ENCODE data around the gene ARHGEF10L. TPM values are rescaled to one million over a fixed set of nuclear protein-coding genes. Genes with fewer than 3 reads are reported as not detected.

The ARHGEF10L gene
- total RNA-seq, 1 donor from 2014 or later: not detected

DNA sequence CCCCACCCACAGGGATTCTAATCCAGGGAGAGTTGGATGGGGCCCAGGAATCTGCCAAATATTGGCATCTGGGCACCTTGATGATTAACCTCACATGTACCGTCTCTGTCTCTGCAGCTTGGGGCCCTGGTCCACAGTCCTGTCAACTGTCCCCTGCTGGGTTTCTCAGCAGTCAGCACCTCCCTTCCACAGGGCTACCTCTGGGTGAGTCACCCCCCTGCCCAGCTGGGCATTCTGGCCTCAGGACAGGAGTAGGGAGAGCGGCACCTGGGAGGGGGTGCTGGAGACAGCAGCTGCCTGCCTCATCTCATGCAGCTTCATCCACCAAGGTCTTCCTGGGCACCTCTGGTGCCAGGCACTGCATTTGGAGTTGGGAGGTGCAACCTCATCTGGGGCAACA, 115.0 kb downstream of the ARHGEF10L start:
- intact Hi-C loops (cut with micrococcal nuclease): no loop called here

DNA sequence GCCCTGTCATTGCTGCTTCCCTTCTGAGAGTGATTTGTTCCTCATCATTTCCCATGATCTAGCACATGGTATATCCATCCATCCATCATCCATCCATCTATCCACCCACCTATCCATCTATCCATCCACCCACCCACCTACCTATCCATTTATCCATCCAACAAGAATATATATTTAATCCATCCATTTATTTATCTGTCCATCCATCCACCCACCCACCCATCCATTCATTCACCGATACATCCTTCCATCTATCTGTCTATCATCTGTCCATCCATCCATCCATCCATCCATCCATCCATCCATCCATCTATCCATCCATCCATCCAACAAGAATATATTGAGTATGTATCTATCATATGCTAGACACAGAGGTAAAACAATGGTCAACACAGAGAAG, 115.7 kb downstream of the ARHGEF10L start:
- intact Hi-C loops (cut with micrococcal nuclease): no loop called here

- intact Hi-C loops (cut with micrococcal nuclease): no loop called here
These were observed 116.4 kb downstream of the ARHGEF10L start for GRCh38 chr1:17655922-17656321.

GRCh38 chr1:17657436-17657835, 117.9 kb downstream of the ARHGEF10L start:
- intact Hi-C loops (cut with micrococcal nuclease): no loop called here

DNA sequence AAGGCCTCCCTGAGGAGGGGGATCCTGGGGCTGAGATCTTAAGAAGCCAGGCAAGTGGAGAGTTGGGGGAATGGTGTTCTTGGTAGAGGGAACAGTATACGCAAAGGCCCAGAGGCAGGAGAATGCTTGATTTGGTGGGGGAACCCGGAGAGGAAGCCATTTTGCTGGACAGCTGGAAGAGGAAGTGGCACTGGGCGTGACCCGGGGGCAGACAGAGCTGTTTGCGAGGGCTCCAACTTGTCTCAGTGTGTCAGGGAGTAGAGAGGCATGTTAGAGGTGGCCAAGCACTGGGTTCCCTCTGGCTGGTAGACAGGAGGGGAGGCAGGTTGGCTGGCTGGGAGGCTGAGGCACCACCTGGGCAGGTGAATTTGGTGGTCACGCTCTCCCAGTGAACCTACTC, 119.3 kb downstream of the ARHGEF10L start:
- intact Hi-C loops (cut with micrococcal nuclease): no loop called here

- intact Hi-C loops (cut with micrococcal nuclease): loop anchor here (5.0 kb wide), 2 partner anchors 166 to 441 kb away; no protein-coding TSS in a partner anchor
These were observed 122.2 kb downstream of the ARHGEF10L start for GRCh38 chr1:17661546-17662157.

GRCh38 chr1:17662296-17662695, 122.8 kb downstream of the ARHGEF10L start:
- intact Hi-C loops (cut with micrococcal nuclease): loop anchor here (5.0 kb wide), 2 partner anchors 165 to 440 kb away; no protein-coding TSS in a partner anchor

DNA sequence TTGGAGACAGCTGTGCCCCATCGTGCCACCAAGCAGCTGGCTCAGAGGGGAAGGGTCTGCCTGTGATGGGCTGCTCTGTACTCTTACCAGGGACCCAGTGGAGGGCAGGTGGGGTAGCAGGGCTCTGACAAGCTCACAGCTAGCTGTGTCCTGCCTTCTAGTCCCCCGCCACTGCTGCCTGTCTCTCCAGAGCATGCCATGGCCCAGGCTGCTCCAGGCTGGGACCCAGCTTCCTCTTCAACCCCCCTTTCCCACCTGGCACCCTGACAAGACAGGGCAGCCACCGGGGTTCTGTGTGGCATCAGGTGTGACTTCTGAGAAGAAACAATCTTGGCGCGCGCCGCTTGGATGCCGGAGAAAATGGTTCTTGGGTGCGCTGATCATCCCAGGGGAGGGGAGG, 123.3 kb downstream of the ARHGEF10L start:
- intact Hi-C loops (cut with micrococcal nuclease): loop anchor here (5.0 kb wide), 2 partner anchors 165 to 440 kb away; no protein-coding TSS in a partner anchor

DNA sequence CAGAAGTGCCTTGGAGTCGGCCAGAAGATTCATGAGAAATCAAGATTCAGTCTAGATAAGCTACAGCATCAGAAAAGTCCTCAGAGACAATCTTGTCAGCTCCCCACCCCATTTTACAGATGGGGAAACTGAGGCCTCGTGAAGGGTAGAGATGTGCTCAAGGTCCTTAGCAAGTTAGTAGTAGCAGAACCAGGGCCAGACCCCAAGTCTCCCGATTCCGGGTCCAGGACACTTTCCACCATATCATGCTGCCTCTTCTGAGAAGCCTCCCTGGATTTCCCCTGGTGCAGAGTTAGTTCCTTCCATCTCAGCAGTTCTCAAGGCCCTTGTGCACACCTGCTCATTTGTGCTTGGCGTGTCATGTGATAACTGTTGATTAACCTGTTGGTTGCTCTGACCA, 124.1 kb downstream of the ARHGEF10L start:
- intact Hi-C loops (cut with micrococcal nuclease): loop anchor here (5.0 kb wide), 2 partner anchors 164 to 439 kb away; no protein-coding TSS in a partner anchor

GRCh38 chr1:17664322-17664721, 124.8 kb downstream of the ARHGEF10L start:
- intact Hi-C loops (cut with micrococcal nuclease): loop anchor here (5.0 kb wide), 2 partner anchors 163 to 438 kb away; no protein-coding TSS in a partner anchor

DNA sequence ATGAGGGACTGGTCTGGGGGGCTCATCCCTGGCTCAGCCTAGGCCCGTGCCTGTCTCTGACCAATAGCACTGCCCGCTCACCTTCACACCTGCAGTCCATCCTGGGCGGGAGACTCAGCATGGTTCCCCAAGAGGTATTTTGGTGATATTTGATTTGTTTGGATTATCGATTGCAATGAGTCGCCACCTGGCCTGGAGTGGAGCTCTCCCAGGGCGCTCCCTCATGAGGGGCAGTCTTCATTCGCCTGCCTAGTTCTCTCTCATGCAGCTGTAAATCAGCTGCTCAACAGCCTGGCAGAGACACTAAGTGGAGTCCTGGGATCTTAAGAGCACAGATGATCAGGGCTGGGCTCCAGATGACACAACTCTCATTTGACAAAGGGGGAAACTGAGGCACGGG, 125.6 kb downstream of the ARHGEF10L start:
- intact Hi-C loops (cut with micrococcal nuclease): no loop called here

DNA sequence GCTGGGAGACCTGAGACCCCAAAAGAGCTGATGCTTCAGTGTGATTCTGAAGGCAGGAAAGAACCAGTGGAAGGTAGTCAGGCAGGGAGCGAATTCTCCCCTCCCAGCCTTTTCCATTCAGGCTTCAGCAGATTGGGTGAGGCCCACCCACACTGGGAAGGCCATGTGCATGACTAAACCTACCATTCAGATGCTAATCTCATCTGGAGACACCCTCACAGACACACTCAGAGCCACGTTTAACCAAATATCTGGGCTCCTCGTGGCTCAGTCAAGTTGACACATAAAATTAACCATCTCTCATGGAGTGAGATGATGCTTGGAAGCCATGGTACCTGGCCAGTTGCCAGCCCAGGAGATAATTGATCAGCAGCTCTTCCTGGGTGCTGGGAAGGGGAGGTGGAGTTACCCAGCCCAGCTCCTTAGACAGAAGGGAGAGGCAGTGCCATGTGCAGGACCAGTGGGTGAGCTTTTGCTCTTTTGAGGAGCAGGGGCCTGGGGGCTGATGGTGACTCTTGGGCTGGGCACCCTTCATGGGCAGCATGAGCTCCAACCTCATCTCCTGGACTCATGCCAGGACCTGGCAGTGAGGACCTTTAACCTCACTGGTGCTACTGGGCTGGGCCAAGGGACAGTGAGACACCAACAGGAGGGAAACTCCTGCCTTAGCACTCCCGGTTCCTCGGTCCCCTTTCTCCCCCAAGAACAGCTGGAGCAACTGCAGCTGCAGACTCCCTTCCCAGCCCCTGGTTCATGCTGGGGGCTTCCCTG, 126.6 kb downstream of the ARHGEF10L start:
- intact Hi-C loops (cut with micrococcal nuclease): no loop called here

GRCh38 chr1:17667641-17668040, 128.1 kb downstream of the ARHGEF10L start:
- intact Hi-C loops (cut with micrococcal nuclease): no loop called here

DNA sequence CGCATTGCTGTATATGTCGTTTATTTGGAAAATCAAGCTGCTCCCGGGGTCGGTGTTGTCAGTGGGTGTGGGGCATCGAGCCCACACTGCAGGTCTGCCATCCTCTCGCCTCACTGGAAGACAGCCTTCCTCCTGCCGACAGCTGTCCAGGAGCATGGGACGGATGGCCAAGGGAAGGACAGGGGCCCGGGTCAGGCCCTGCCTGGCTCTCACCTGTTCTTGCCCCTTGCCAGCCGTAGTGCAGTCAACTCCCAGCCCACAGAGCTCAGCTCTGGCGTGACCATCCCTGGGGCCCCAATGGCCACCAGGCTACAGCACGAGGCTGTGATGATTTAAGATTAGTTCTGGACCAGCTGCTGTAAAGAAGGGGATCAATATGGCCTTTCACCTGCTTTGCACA, 128.7 kb downstream of the ARHGEF10L start:
- intact Hi-C loops (cut with micrococcal nuclease): no loop called here

DNA sequence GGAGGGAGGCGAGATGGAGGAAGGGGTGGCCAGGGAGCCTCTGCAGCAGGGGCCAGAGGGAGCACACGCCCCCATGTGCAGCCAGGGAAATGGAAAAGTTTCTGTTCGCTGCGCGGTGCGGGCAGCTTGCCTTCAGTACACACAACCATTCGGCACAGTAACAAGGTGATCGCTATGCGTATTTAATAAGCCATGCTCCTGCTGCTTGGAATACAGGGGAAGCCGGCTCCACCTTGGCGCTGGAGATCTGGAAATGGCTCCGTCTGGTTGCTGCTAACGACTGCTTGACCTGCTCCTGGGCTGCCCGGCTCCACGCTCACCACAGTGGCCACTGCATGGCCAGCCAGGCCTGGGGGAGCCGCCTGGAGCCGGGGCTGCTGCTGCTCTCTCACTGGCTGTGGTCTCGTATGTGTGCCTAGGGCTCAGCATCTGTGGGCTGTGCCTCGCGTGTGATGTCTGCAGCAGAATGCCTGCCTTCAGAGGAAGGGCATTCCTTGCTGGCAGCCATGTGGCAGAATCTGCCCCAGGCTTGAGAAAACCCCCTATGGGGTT, 129.2 kb downstream of the ARHGEF10L start:
- intact Hi-C loops (cut with micrococcal nuclease): no loop called here

- intact Hi-C loops (cut with micrococcal nuclease): no loop called here
These were observed 129.8 kb downstream of the ARHGEF10L start for GRCh38 chr1:17669305-17669704.

DNA sequence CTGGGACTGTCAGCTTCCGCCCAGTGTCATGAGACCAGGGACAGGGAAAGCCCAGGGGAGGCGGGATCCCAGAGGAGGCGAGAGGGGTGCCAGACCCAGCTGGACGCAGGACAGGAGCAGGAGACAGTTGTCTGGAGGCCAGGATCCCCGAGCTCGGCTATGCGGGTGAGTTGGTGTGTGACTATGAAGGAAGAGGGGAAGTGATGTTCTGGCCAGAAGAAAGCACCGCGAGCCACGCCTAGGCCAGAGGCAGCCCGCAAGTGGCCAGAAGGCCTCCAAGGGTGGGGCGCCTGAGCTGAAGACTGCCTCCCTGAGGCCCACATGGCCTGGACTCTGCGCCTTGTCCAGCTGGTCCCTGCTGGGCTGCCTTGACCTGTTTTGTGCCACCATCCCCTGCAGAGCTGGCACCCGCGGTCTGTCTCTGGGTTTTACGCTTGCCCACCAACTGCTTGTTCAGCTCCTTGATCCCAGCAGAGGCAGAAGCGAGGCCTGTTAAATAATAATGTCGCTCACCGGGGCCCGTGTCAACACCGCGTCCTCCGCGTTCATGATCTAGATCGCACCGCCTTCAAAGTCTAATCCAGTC, 130.5 kb downstream of the ARHGEF10L start:
- intact Hi-C loops (cut with micrococcal nuclease): no loop called here

DNA sequence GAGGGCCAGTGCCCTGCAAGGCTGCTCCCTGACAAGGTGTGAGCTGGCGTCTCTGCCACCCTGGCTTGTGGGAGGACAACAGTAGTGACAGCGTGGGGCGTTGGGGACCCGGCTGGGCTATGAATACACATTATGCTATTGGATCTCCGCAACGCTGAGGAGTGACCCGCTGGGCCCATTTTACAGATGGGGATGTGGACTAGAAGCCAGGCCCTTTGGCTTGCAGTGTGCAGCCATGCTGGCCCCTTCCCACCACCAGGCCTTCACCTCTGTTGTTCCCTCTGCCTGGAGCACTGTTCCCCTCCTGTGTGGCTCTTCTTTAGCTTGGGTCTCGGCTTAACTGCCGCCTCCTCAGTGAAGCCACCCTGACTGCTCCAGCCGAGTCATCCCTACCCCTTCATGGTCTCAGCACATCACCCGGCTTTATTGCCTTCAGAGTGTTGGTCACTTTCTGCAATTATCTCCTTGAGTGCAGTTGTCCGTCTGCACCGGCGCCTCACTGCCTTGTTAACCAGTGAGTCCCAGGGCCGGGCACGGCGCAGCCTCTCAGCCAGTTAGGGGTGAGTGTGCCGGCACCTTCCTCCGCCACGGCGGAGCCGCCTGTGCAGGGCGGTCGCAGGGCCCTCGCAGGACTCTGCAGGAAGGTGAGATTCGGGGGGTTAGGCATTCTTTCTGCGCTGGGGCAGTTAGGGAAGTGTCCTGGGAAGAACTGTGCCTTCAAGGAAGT, 131.3 kb downstream of the ARHGEF10L start:
- intact Hi-C loops (cut with micrococcal nuclease): no loop called here

DNA sequence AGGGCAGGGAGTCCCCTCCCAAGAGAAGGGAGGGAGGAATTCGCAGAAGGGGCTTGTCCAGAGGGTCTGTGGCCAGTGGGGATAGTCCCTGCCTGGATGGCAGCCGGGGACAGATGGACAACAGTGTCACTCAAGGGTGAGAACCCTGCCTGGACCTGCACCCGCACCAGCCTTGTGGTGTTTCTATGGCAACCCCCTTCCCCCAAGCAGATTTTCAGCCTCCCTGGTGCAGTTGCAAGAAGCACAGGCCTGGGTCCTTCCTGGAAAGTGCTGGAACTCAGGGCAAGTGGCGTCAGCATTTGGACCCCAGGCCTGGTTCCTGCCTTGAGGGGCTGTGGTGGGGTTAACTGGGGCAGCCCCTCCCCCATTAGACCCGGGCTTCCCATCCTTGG, 131.8 kb downstream of the ARHGEF10L start:
- intact Hi-C loops (cut with micrococcal nuclease): no loop called here

GRCh38 chr1:17671741-17672140, 132.2 kb downstream of the ARHGEF10L start:
- intact Hi-C loops (cut with micrococcal nuclease): no loop called here

DNA sequence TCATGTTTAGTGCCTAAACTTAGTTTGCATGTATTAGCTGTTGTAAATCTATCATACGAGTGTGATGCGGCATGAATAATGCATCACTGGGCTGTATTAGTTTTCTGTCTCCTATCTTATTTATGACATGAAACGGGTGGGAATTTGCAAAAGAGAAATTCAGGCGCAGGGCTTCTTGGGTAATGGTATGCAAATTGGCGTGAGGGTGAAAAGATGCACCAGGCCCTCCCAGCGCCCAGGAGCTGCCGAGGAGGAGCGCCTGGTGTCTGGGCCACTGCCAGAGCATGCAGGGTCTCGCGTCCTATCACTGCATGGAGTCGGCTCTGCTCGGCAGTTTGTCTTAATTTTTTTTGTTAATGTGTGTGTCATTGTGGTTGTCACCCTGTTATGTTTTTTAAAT, 132.7 kb downstream of the ARHGEF10L start:
- intact Hi-C loops (cut with micrococcal nuclease): no loop called here
